ENCODE measurements around the gene WWOX.

WWOX gene

GRCh38 chr16:78430281-78430680 lies 330.8 kb downstream of the WWOX start:
- TF ChIP-seq CTCF (IDR thresholded peaks at IDR 0.05; ENCODE audit: control extremely low read depth, extremely low read depth, low read depth, missing control alignments) = no peak
- ChIA-PET POLR2A (no interaction called here), CTCF (interaction anchor here (0.7 to 1.1 kb wide), 2 partner anchors 15 to 21 kb away, joined by 3 read pairs; no protein-coding TSS in a partner anchor)
- DNase-seq (ENCODE audit: extremely low spot score) = no peak

- ChIA-PET POLR2A (no interaction called here), CTCF (interaction anchor here (0.7 to 1.1 kb wide), 2 partner anchors 14 to 22 kb away, joined by 3 read pairs; no protein-coding TSS in a partner anchor)
- no peak for DNase-seq (ENCODE audit: extremely low spot score)
- TF ChIP-seq CTCF (IDR thresholded peaks at IDR 0.05; ENCODE audit: control extremely low read depth, extremely low read depth, low read depth, missing control alignments) = no peak
Measured at GRCh38 chr16:78431004-78431670, 331.7 kb downstream of the WWOX start.

- POLR2A ChIA-PET = no interaction called here
Measured at GRCh38 chr16:78431701-78432100, 332.2 kb downstream of the WWOX start.

GRCh38 chr16:78432451-78432850 lies 333.0 kb downstream of the WWOX start:
- no peak for DNase-seq (ENCODE audit: extremely low spot score)
- ChIA-PET CTCF (no interaction called here), POLR2A (no interaction called here)
- no peak for TF ChIP-seq CTCF (IDR thresholded peaks at IDR 0.05; ENCODE audit: control extremely low read depth, extremely low read depth, low read depth, missing control alignments)

More at GRCh38 chr16:78431701-78432100, 332.2 kb downstream of the WWOX start:
- no peak for TF ChIP-seq CTCF (IDR thresholded peaks at IDR 0.05; ENCODE audit: control extremely low read depth, extremely low read depth, low read depth, missing control alignments)
- CTCF ChIA-PET = no interaction called here
- DNase-seq (ENCODE audit: extremely low spot score) = no peak

GRCh38 chr16:78433116-78433515 lies 333.7 kb downstream of the WWOX start:
- TF ChIP-seq CTCF (IDR thresholded peaks at IDR 0.05; ENCODE audit: control extremely low read depth, extremely low read depth, low read depth, missing control alignments) = no peak
- ChIA-PET POLR2A (no interaction called here), CTCF (no interaction called here)
- no peak for DNase-seq (ENCODE audit: extremely low spot score)

- ChIA-PET POLR2A (no interaction called here), CTCF (interaction anchor here (1.0 kb wide), 1 partner anchor 16 kb away, joined by 3 read pairs; no protein-coding TSS in a partner anchor)
- no peak for DNase-seq (ENCODE audit: extremely low spot score)
- TF ChIP-seq CTCF (IDR thresholded peaks at IDR 0.05; ENCODE audit: control extremely low read depth, extremely low read depth, low read depth, missing control alignments) = no peak
Measured at GRCh38 chr16:78434401-78434800, 334.9 kb downstream of the WWOX start.
